Measurements from ENCODE around the gene MPND. TPM values are rescaled to one million over a fixed set of nuclear protein-coding genes. Genes with fewer than 3 reads are reported as not detected.

Gene MPND
- total RNA-seq, 3 donors from 2014 or later: 6.1 to 7.7 (median 7.5) TPM

GRCh38 chr19:4391701-4392483 is 48.5 kb downstream of the MPND start:
- H3K27ac ChIP-seq: peak overlapping the region; percentile 83 to 96
- TF ChIP-seq POLR2AphosphoS5 (IDR thresholded peaks at IDR 0.05): peak; percentile 34 to 75 (median 70)
- no peak for TF ChIP-seq POLR2A (IDR thresholded peaks at IDR 0.05)
- no peaks in the 10 kb centered on the region for H3K9me3 ChIP-seq
- H3K27me3 ChIP-seq: no peaks in the 10 kb centered on the region
- no peaks in the 10 kb centered on the region for H3K36me3 ChIP-seq
- H3K4me3 ChIP-seq: peak overlapping the region in 1 of 3 donors; percentile 48
- intact Hi-C loops (cut with DNase I; ENCODE audit: low total_unique reads): no loop called here
- no peak for DNase-seq (ENCODE audit: low spot score in 2 of 2)
- H3K4me1 ChIP-seq: peaks cover 39 to 44% of the 10 kb centered on the region in 2 donors

GRCh38 chr19:4393947-4394590 is 50.7 kb downstream of the MPND start:
- no peaks in the 10 kb centered on the region for H3K27me3 ChIP-seq
- TF ChIP-seq POLR2A (IDR thresholded peaks at IDR 0.05): no peak
- intact Hi-C loops (cut with DNase I; ENCODE audit: low total_unique reads): loop anchor here (1.0 kb wide), 1 partner anchor 17 kb away; no protein-coding TSS in a partner anchor
- no peaks in the 10 kb centered on the region for H3K36me3 ChIP-seq
- no peak overlapping the region for H3K4me3 ChIP-seq
- H3K27ac ChIP-seq: peak overlapping the region in 1 of 2 donors; percentile 33
- no peak for DNase-seq (ENCODE audit: low spot score in 2 of 2)
- no peaks in the 10 kb centered on the region for H3K9me3 ChIP-seq
- H3K4me1 ChIP-seq: peaks cover 30 to 33% of the 10 kb centered on the region in 2 donors

GRCh38 chr19:4396949-4397783 is 53.8 kb downstream of the MPND start:
- Histone ChIP-seq H3K9me3 (no peaks in the 10 kb centered on the region), H3K27ac (peak overlapping the region in 1 of 2 donors; percentile 26), H3K4me1 (peaks cover 1 to 4% of the 10 kb centered on the region in 2 donors), H3K27me3 (no peaks in the 10 kb centered on the region), H3K36me3 (no peaks in the 10 kb centered on the region), H3K4me3 (no peak overlapping the region)
- intact Hi-C loops (cut with DNase I; ENCODE audit: low total_unique reads): no loop called here
- no peak for TF ChIP-seq CTCF (IDR thresholded peaks at IDR 0.05)
- no peak for TF ChIP-seq POLR2A (IDR thresholded peaks at IDR 0.05)
- TF ChIP-seq POLR2AphosphoS5 (IDR thresholded peaks at IDR 0.05): no peak
- DNase-seq (ENCODE audit: low spot score in 2 of 2): no peak

- Histone ChIP-seq H3K4me3 (peak overlapping the region; percentile 92 to 99 (median 94)), H3K36me3 (no peaks in the 10 kb centered on the region), H3K27me3 (no peaks in the 10 kb centered on the region), H3K27ac (peak overlapping the region; percentile 95), H3K4me1 (peaks cover 8 to 13% of the 10 kb centered on the region in 2 donors), H3K9me3 (no peaks in the 10 kb centered on the region)
- DNase-seq (ENCODE audit: low spot score in 2 of 2): no peak
- intact Hi-C loops (cut with DNase I; ENCODE audit: low total_unique reads): no loop called here
- TF ChIP-seq POLR2A (IDR thresholded peaks at IDR 0.05) (no peak), POLR2AphosphoS5 (IDR thresholded peaks at IDR 0.05) (no peak), CTCF (IDR thresholded peaks at IDR 0.05) (no peak)
Observed at GRCh38 chr19:4399812-4400134, 56.4 kb downstream of the MPND start.

- Histone ChIP-seq H3K27ac (peak within 1 kb of the TSS; percentile 95 to 97), H3K36me3 (no peaks in the 10 kb centered on the region), H3K4me3 (peak within 1 kb of the TSS; percentile 92 to 99 (median 94)), H3K4me1 (peaks cover 8 to 13% of the 10 kb centered on the region in 2 donors), H3K9me3 (no peaks in the 10 kb centered on the region), H3K27me3 (no peaks in the 10 kb centered on the region)
- intact Hi-C loops (cut with DNase I; ENCODE audit: low total_unique reads): no loop called here
- DNase-seq (ENCODE audit: low spot score in 2 of 2): peak; percentile 92 to 95
- TF ChIP-seq POLR2A (IDR thresholded peaks at IDR 0.05) (no peak), POLR2AphosphoS5 (IDR thresholded peaks at IDR 0.05) (peak; percentile 70 to 79 (median 73)), CTCF (IDR thresholded peaks at IDR 0.05) (peak; percentile 95 to 99 (median 98))
Observed at GRCh38 chr19:4400135-4400936, 57.0 kb downstream of the MPND start, which contains the start of gene SH3GL1. Gene SH3GL1 (minus strand): TSS chr19:4400547. CDS start chr19:4400368, 179 bp downstream.
